DOHH2 (cell line): ENCODE results near the gene SCYGR3.

Experiments
- H3F3A ChIP-seq: fragments of 200-600 bp; sonication (generic), shearing (Covaris generic); 2 replicates; pipeline ENCODE4 v1.6.0; 2016; ENCODE audit warnings: antibody characterized with exemption, mild to moderate bottlenecking; ENCODE audit not compliant: control insufficient read depth, insufficient read depth
- H3K27ac ChIP-seq: fragments of 200-600 bp; sonication (generic); 2 replicates; pipeline ENCODE4 v1.5.1; 2014; ENCODE audit warnings: low read depth, mild to moderate bottlenecking, low read length, moderate library complexity
- H3K27me3 ChIP-seq: fragments of 200-600 bp; sonication (generic); 2 replicates; pipeline ENCODE4 v1.6.1; 2014; ENCODE audit warnings: mild to moderate bottlenecking, low read length, mixed read lengths; ENCODE audit not compliant: control insufficient read depth
- H3K36me3 ChIP-seq: fragments of 200-600 bp; sonication (generic); 2 replicates; pipeline ENCODE4 v1.6.1; 2014; ENCODE audit warnings: mild to moderate bottlenecking, low read length, moderate library complexity, mixed read lengths; ENCODE audit not compliant: control insufficient read depth
- H3K4me1 ChIP-seq: fragments of 200-600 bp; sonication (generic); 2 replicates; pipeline ENCODE4 v1.6.1; 2014; ENCODE audit warnings: mild to moderate bottlenecking, low read length, mixed read lengths; ENCODE audit not compliant: control insufficient read depth
- H3K4me2 ChIP-seq: fragments of 200-600 bp; sonication (generic); 2 replicates; pipeline ENCODE4 v1.6.0; 2014; ENCODE audit warnings: mild to moderate bottlenecking, low read length, moderate library complexity
- H3K4me3 ChIP-seq: fragments of 200-600 bp; sonication (generic); 2 replicates; pipeline ENCODE4 v1.5.1; 2014; ENCODE audit warnings: mild to moderate bottlenecking, low read length, mixed read lengths
- H3K79me2 ChIP-seq: fragments of 200-600 bp; sonication (generic); 2 replicates; pipeline ENCODE4 v1.6.1; 2014; ENCODE audit warnings: mild to moderate bottlenecking, low read length, mixed read lengths; ENCODE audit not compliant: control insufficient read depth
- H3K9me2 ChIP-seq: fragments of 200-600 bp; sonication (generic); replicated peaks from 2 replicates; pipeline ENCODE4 v1.6.1; 2014; ENCODE audit warnings: mild to moderate bottlenecking, low read length, mixed read lengths; ENCODE audit not compliant: control insufficient read depth
- H3K9me3 ChIP-seq: fragments of 200-600 bp; sonication (generic); 2 replicates; pipeline ENCODE4 v1.6.1; 2014; ENCODE audit warnings: antibody characterized with exemption, low read length, mixed read lengths; ENCODE audit not compliant: control insufficient read depth, insufficient read depth
- H4K20me1 ChIP-seq: fragments of 200-600 bp; sonication (generic); 2 replicates; pipeline ENCODE4 v1.6.0; 2014; ENCODE audit warnings: low read depth, mild to moderate bottlenecking, antibody characterized with exemption, low read length, moderate library complexity; ENCODE audit not compliant: control insufficient read depth, insufficient read depth
- EZH2phosphoT487 ChIP-seq: fragments of 200-600 bp; sonication (generic); IDR thresholded peaks from 2 replicates; pipeline ENCODE4 v1.6.1; 2017; ENCODE audit warnings: borderline replicate concordance, mild to moderate bottlenecking, antibody characterized with exemption, low read length, moderate library complexity, mixed read lengths
- TF ChIP-seq, protein P1 (sequence below): fragments of 200-600 bp; sonication (generic); IDR thresholded peaks from one replicate; pipeline ENCODE4 v1.5.1; 2014; ENCODE audit warnings: antibody characterized with exemption, mild to moderate bottlenecking, low read depth, low read length; ENCODE audit not compliant: poor library complexity, severe bottlenecking

The SCYGR3 gene

DNA sequence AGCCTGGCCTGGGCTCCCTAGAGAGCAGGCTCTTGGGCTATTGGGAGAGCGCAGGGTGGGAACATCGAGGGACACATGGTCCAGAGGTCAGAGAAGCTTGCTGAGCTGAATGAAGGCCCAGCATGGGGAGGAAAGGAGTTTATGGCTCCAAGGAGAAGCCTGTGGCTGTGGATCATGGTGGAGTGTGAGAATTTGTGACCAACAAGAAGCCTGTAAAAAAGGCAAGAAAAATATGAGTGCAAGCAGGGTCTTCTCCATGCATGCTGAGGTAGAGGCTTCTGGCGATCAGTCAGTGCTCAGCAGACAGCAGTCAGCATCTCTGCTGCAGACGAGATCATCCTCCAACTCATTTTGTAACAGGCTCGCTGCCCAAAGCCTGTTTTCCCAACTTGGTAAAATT lies 1.3 kb upstream of the SCYGR3 start:
- Histone ChIP-seq H3K27ac (no peak overlapping the region), H3K4me3 (no peak overlapping the region), H3K4me2 (no peak overlapping the region), H4K20me1 (no peaks in the 10 kb centered on the region), H3K79me2 (no peaks in the 10 kb centered on the region), H3K9me3 (no peaks in the 10 kb centered on the region), H3K9me2 (no peaks in the 10 kb centered on the region), H3K36me3 (no peaks in the 10 kb centered on the region), H3F3A (no peaks in the 10 kb centered on the region), H3K4me1 (no peaks in the 10 kb centered on the region), H3K27me3 (no peaks in the 10 kb centered on the region)
- TF ChIP-seq, protein P1, sequence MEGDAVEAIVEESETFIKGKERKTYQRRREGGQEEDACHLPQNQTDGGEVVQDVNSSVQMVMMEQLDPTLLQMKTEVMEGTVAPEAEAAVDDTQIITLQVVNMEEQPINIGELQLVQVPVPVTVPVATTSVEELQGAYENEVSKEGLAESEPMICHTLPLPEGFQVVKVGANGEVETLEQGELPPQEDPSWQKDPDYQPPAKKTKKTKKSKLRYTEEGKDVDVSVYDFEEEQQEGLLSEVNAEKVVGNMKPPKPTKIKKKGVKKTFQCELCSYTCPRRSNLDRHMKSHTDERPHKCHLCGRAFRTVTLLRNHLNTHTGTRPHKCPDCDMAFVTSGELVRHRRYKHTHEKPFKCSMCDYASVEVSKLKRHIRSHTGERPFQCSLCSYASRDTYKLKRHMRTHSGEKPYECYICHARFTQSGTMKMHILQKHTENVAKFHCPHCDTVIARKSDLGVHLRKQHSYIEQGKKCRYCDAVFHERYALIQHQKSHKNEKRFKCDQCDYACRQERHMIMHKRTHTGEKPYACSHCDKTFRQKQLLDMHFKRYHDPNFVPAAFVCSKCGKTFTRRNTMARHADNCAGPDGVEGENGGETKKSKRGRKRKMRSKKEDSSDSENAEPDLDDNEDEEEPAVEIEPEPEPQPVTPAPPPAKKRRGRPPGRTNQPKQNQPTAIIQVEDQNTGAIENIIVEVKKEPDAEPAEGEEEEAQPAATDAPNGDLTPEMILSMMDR = no peak
- TF ChIP-seq EZH2phosphoT487 = no peak

DNA sequence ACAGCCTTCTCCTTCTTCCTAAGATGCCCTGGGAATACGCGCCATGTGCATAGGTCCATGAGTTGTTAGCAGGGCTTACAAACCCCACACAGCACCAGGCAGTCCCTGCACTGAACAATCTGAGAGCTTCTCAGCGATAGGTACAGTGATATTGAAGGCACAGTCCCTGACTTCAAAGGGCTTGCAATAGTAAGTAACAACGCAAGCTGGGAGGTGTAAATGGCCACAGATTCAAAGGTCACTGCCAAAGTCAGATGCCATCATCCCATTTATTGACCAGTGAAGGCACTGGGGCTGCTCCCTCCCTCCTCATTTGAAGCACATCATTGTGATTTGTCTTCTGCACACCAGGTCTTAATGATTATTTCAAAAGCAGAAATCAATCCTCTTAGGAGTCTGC lies 541 bp upstream of the SCYGR3 start:
- Histone ChIP-seq H3K36me3 (no peaks in the 10 kb centered on the region), H3K4me3 (no peak overlapping the region), H3K4me1 (no peaks in the 10 kb centered on the region), H3K27ac (no peak overlapping the region), H3K79me2 (no peaks in the 10 kb centered on the region), H3K9me2 (no peaks in the 10 kb centered on the region), H3K9me3 (no peaks in the 10 kb centered on the region), H3K4me2 (no peak overlapping the region), H4K20me1 (no peaks in the 10 kb centered on the region), H3K27me3 (no peaks in the 10 kb centered on the region), H3F3A (no peaks in the 10 kb centered on the region)
- no peak for TF ChIP-seq EZH2phosphoT487
- TF ChIP-seq, protein P1 = no peak

DNA sequence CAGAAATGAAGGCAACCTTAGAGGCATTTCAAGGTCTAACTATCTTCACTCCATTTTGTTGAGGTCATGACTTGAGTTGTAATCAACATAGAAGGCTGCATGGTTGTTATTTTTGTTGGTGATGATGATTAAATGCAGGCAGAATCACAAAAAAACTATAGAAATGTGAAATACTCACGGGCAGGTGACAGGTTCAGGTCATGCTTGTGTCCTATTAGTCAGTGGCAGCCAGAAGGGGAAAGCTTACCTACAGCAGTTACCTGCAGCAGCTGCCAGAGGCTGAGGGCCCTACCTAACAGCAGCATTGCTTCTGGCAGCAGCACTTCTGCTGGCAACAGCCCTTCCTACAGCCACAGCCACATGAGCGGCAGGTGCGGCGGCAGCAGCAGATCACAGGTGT lies 394 bp downstream of the SCYGR3 start:
- Histone ChIP-seq H4K20me1 (no peaks in the 10 kb centered on the region), H3K36me3 (no peaks in the 10 kb centered on the region), H3K9me2 (no peaks in the 10 kb centered on the region), H3F3A (no peaks in the 10 kb centered on the region), H3K79me2 (no peaks in the 10 kb centered on the region), H3K4me3 (no peak overlapping the region), H3K4me2 (no peak overlapping the region), H3K9me3 (no peaks in the 10 kb centered on the region), H3K27ac (no peak overlapping the region), H3K4me1 (no peaks in the 10 kb centered on the region), H3K27me3 (no peaks in the 10 kb centered on the region)
- no peak for TF ChIP-seq EZH2phosphoT487
- TF ChIP-seq, protein P1 = no peak

DNA sequence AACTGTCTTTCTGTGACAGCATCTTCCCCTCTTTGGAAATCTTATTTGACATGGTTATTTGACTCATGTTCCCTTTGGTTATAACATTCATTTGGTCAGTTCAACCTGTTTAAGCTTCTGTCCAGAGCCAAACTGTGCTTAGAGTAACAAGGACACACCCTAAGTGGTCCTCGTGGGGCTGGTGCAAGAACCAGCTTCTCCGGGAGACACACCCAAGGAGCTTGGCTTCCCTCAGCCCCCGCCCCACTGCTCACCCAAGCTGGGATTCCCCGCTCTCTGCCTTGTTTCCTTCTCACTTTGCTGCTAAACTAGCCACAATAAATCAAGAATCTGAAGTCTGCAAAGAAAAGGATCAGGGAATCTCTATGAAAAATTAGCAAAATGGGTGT lies 1.4 kb downstream of the SCYGR3 start:
- peaks cover 5% of the 10 kb centered on the region for H3K4me1 ChIP-seq
- no peaks in the 10 kb centered on the region for H3K79me2 ChIP-seq
- TF ChIP-seq EZH2phosphoT487 = no peak
- H3K9me2 ChIP-seq = no peaks in the 10 kb centered on the region
- no peaks in the 10 kb centered on the region for H3K27me3 ChIP-seq
- no peak overlapping the region for H3K4me3 ChIP-seq
- H3K27ac ChIP-seq = no peak overlapping the region
- no peak overlapping the region for H3K4me2 ChIP-seq
- H3F3A ChIP-seq = no peaks in the 10 kb centered on the region
- no peaks in the 10 kb centered on the region for H4K20me1 ChIP-seq
- no peaks in the 10 kb centered on the region for H3K9me3 ChIP-seq
- H3K36me3 ChIP-seq = no peaks in the 10 kb centered on the region
